Astrocyte (in vitro differentiated cells and primary cell): ENCODE data around the gene VAC14. TPM values are rescaled to one million over a fixed set of nuclear protein-coding genes. Genes with fewer than 3 reads are reported as not detected.

Experiments used
- DNase-seq: peaks from one replicate; pipeline ENCODE4 v3.0.0-alpha.2; 2010; ENCODE audit warnings: low read depth
- FAIRE-seq: peaks from 2 replicates; lab custom pipeline; 2011; peaks lifted over from hg19 to GRCh38; lab: Jason Lieb, UNC
- H2AFZ ChIP-seq: 2 replicates; pipeline ENCODE4 v1.6.0; 2012; ENCODE audit warnings: low read depth, low read length, inconsistent platforms
- H3K27ac ChIP-seq: 2 replicates; pipeline ENCODE4 v1.5.1; 2011; ENCODE audit warnings: low read depth, low read length, inconsistent platforms
- H3K27me3 ChIP-seq: 2 replicates; pipeline ENCODE4 v1.6.0; 2011; ENCODE audit warnings: low read length, inconsistent platforms; ENCODE audit not compliant: insufficient read depth
- H3K36me3 ChIP-seq: 2 replicates; pipeline ENCODE4 v1.5.1; 2011; ENCODE audit warnings: low read length, inconsistent platforms; ENCODE audit not compliant: insufficient read depth
- H3K4me1 ChIP-seq: 2 replicates; pipeline ENCODE4 v1.5.1; 2011; ENCODE audit warnings: low read length, inconsistent platforms; ENCODE audit not compliant: insufficient read depth
- H3K4me2 ChIP-seq: 2 replicates; pipeline ENCODE4 v1.6.0; 2012; ENCODE audit warnings: low read length, inconsistent platforms
- H3K4me3 ChIP-seq: 2 replicates; pipeline ENCODE4 v1.5.1; 2011; ENCODE audit warnings: low read depth, mild to moderate bottlenecking, low read length, inconsistent platforms; ENCODE audit not compliant: insufficient read depth
- H3K79me2 ChIP-seq: 2 replicates; pipeline ENCODE4 v1.6.0; 2012; ENCODE audit warnings: mild to moderate bottlenecking, low read length, inconsistent platforms; ENCODE audit not compliant: insufficient read depth
- H3K9ac ChIP-seq: 2 replicates; pipeline ENCODE4 v1.6.0; 2012; ENCODE audit warnings: mild to moderate bottlenecking, low read length, inconsistent platforms
- H3K9me3 ChIP-seq: 2 replicates; pipeline ENCODE4 v1.5.1; 2012; ENCODE audit warnings: low read depth, mild to moderate bottlenecking, low read length, inconsistent platforms; ENCODE audit not compliant: insufficient read depth
- H4K20me1 ChIP-seq: 2 replicates; pipeline ENCODE4 v1.6.0; 2012; ENCODE audit warnings: low read length, inconsistent platforms; ENCODE audit not compliant: insufficient read depth
- H3K27ac Mint-ChIP-seq: one replicate; pipeline ENCODE4 v1.8.0; 2021; ENCODE audit warnings: mild to moderate bottlenecking, mixed read lengths; ENCODE audit not compliant: unreplicated experiment
- H3K27me3 Mint-ChIP-seq: one replicate; pipeline ENCODE4 v1.8.0; 2021; ENCODE audit warnings: low read depth, mixed read lengths; ENCODE audit not compliant: unreplicated experiment
- H3K36me3 Mint-ChIP-seq: one replicate; pipeline ENCODE4 v1.8.0; 2021; ENCODE audit warnings: low read depth, mixed read lengths; ENCODE audit not compliant: unreplicated experiment
- H3K4me1 Mint-ChIP-seq: one replicate; pipeline ENCODE4 v1.8.0; 2021; ENCODE audit warnings: low read depth, mixed read lengths; ENCODE audit not compliant: unreplicated experiment
- H3K4me3 Mint-ChIP-seq: one replicate; pipeline ENCODE4 v1.8.0; 2021; ENCODE audit warnings: mild to moderate bottlenecking, moderate library complexity, mixed read lengths; ENCODE audit not compliant: unreplicated experiment
- H3K9me3 Mint-ChIP-seq: one replicate; pipeline ENCODE4 v1.8.0; 2021; ENCODE audit warnings: mild to moderate bottlenecking, mixed read lengths; ENCODE audit not compliant: unreplicated experiment
- EZH2 ChIP-seq: IDR thresholded peaks from 2 replicates; pipeline ENCODE4 v1.6.1; 2012; ENCODE audit warnings: mild to moderate bottlenecking, low read length, inconsistent platforms; ENCODE audit not compliant: insufficient read depth
- total RNA-seq: library from RNA; stranded (reverse); gene quantifications from 2 replicates; pipeline ENCODE4 v1.2.1, GENCODE V29; 2021
- TF ChIP-seq, protein P1 (sequence below): IDR thresholded peaks from 2 replicates; pipeline ENCODE4 v1.5.1; 2011; ENCODE audit warnings: low read depth, mild to moderate bottlenecking, inconsistent platforms, low read length, moderate library complexity; ENCODE audit not compliant: insufficient read depth

Gene VAC14
- total RNA-seq, 1 donor from 2014 or later, result 27.8 TPM

DNA sequence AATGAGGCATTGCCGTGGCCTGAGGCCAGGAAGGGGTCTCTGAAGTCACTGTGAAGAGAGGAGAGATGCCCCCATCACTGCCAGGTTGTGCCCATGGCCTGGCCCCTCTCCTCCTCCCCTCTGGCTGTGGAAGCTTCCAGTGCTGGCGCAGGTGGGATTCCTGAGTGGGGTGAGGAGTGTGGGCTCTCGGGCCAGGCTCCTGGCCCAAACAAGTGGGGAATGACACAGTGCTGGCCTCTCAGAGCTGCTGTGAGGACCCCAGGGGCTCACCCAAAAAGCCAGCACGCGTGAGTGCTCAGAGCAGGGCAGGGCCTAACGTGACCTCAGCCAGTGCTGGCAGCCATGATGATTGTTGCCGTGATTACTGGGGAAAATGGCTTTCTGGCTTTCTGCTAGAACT, 61.6 kb downstream of the VAC14 start:
- Histone ChIP-seq H3K79me2 (no peaks in the 10 kb centered on the region), H3K9me3 (no peaks in the 10 kb centered on the region), H3K27ac (no peak overlapping the region), H2AFZ (no peak overlapping the region), H4K20me1 (no peaks in the 10 kb centered on the region), H3K4me3 (no peak overlapping the region), H3K36me3 (peaks cover 2% of the 10 kb centered on the region), H3K27me3 (no peaks in the 10 kb centered on the region), H3K4me1 (peaks cover 42% of the 10 kb centered on the region), H3K9ac (no peak overlapping the region), H3K4me2 (no peak overlapping the region)
- Mint-ChIP-seq H3K27ac (no peak overlapping the region), H3K4me1 (peaks cover 20% of the 10 kb centered on the region), H3K36me3 (peaks cover 24% of the 10 kb centered on the region), H3K4me3 (no peak overlapping the region), H3K9me3 (peaks cover 6% of the 10 kb centered on the region), H3K27me3 (no peaks in the 10 kb centered on the region)
- no peak for DNase-seq
- no peak for TF ChIP-seq EZH2
- TF ChIP-seq, protein P1, sequence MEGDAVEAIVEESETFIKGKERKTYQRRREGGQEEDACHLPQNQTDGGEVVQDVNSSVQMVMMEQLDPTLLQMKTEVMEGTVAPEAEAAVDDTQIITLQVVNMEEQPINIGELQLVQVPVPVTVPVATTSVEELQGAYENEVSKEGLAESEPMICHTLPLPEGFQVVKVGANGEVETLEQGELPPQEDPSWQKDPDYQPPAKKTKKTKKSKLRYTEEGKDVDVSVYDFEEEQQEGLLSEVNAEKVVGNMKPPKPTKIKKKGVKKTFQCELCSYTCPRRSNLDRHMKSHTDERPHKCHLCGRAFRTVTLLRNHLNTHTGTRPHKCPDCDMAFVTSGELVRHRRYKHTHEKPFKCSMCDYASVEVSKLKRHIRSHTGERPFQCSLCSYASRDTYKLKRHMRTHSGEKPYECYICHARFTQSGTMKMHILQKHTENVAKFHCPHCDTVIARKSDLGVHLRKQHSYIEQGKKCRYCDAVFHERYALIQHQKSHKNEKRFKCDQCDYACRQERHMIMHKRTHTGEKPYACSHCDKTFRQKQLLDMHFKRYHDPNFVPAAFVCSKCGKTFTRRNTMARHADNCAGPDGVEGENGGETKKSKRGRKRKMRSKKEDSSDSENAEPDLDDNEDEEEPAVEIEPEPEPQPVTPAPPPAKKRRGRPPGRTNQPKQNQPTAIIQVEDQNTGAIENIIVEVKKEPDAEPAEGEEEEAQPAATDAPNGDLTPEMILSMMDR, result no peak
- no peak for FAIRE-seq

DNA sequence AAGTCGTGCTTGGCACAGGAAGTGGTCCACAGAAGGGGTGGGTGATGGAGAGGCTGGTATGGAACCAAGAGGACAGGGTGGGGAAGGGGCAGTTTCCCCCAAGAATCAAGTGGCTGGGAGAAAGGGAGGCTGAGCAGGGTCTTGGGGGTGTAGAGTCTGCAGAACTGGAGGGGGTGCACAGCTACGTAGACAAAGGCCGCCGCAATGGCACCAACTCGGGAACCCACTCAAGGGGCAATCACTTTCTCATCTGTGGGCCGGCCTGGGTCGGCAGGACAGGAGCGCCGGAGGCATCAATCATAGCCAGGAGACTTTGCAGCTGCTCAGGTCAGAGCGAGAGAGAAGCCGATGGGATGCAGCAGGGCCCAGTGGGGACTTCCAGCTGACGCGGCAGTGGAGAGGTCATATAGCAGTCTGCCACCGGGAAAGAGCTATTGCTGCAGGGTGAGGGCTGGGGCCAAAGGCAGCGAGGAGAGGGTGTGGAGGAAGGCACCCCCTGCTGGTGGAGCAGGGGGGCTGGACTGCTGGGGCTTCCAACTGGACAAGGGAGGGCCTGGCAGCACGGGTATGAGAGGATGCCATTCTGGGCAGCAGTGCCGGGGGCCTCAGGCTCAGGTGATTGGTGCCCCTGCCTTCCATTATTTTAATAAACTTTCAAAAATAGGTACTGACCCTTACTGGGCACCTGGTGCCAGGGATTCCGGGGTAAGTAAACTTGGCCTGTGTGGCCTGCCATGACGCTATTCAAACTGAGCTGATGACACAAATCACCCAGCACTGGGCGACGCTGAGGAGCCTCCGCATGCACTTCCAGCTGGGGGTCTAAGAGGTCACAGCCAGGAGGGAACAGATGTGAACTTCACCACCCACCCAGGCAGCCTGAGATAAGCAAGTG, 62.6 kb downstream of the VAC14 start:
- Histone ChIP-seq H4K20me1 (no peaks in the 10 kb centered on the region), H3K4me1 (peaks cover 42% of the 10 kb centered on the region), H3K79me2 (no peaks in the 10 kb centered on the region), H3K9ac (peak overlapping the region; percentile 62), H3K4me2 (peak overlapping the region; percentile 45), H3K9me3 (no peaks in the 10 kb centered on the region), H3K36me3 (peaks cover 2% of the 10 kb centered on the region), H3K4me3 (no peak overlapping the region), H3K27ac (peak overlapping the region; percentile 67), H2AFZ (no peak overlapping the region), H3K27me3 (no peaks in the 10 kb centered on the region)
- H3K4me1 Mint-ChIP-seq, result peaks cover 20% of the 10 kb centered on the region
- H3K27ac Mint-ChIP-seq, result peak overlapping the region; percentile 86
- H3K36me3 Mint-ChIP-seq, result peaks cover 19% of the 10 kb centered on the region
- no peaks in the 10 kb centered on the region for H3K27me3 Mint-ChIP-seq
- peaks cover 5% of the 10 kb centered on the region for H3K9me3 Mint-ChIP-seq
- H3K4me3 Mint-ChIP-seq, result no peak overlapping the region
- TF ChIP-seq, protein P1, result peak; percentile 31
- no peak for TF ChIP-seq EZH2
- no peak for FAIRE-seq
- DNase-seq, result no peak
